Activated T-cell treated with anti-CD3 and anti-CD28 coated beads, Interleukin-2, amount 50 U/mL, for 72 hours (primary cell): Measurements from ENCODE around the gene AMDHD1. TPM values are rescaled to one million over a fixed set of nuclear protein-coding genes. Genes with fewer than 3 reads are reported as not detected.
"Not testable (repeated sequence)": the region's sequence is repeated elsewhere in the genome, so short reads cannot be mapped to it uniquely, and the experiment has no call there.

Source experiments
- ATAC-seq, 2 donors: fragments of 150-1000 bp; cut with Tn5 transposase; replicated peaks in 1 of 2; 2 replicates each; pipeline ENCODE4 v1.10.0; 2021; ENCODE audit warnings: moderate library complexity in 2 of 2, mild to moderate bottlenecking in 1 of 2
- DNase-seq, 2 donors: peaks; one replicate each; pipeline ENCODE4 v3.0.0; 2021 to 2022; ENCODE audit warnings: mixed read lengths in 1 of 2
- H3K27ac Mint-ChIP-seq: one replicate; pipeline ENCODE4 v1.8.0; 2022; ENCODE audit warnings: mild to moderate bottlenecking, moderate library complexity, mixed read lengths
- H3K27me3 Mint-ChIP-seq: one replicate; pipeline ENCODE4 v1.8.0; 2022; ENCODE audit warnings: low read depth, mixed read lengths
- H3K36me3 Mint-ChIP-seq, 2 donors: one replicate each; pipeline ENCODE4 v1.8.0; 2022; ENCODE audit warnings: mixed read lengths in 2 of 2, mild to moderate bottlenecking in 1 of 2; ENCODE audit not compliant: insufficient read depth in 2 of 2
- H3K4me1 Mint-ChIP-seq: one replicate; pipeline ENCODE4 v1.8.0; 2022; ENCODE audit warnings: low read depth, mixed read lengths
- H3K4me3 Mint-ChIP-seq, 2 donors: one replicate each; pipeline ENCODE4 v1.8.0; 2022; ENCODE audit warnings: mild to moderate bottlenecking in 2 of 2, mixed read lengths in 2 of 2, moderate library complexity in 2 of 2
- H3K9me3 Mint-ChIP-seq, 2 donors: one replicate each; pipeline ENCODE4 v1.8.0; 2022; ENCODE audit warnings: mixed read lengths in 2 of 2
- total RNA-seq, 2 donors: library from RNA; stranded (reverse); gene quantifications; one replicate each; pipeline ENCODE4 v1.2.3, GENCODE V29; 2022

Gene AMDHD1
- total RNA-seq, 2 donors from 2014 or later: 2.2 to 3.7 TPM

GRCh38 chr12:95949477-95950206 lies 6.5 kb downstream of the AMDHD1 start:
- H3K27ac Mint-ChIP-seq: no peak overlapping the region
- DNase-seq (no peak), ATAC-seq (no peak)

GRCh38 chr12:95951515-95951914 lies 8.4 kb downstream of the AMDHD1 start:
- no peak overlapping the region for H3K4me3 Mint-ChIP-seq
- H3K4me1 Mint-ChIP-seq: no peaks in the 10 kb centered on the region
- no peaks in the 10 kb centered on the region for H3K36me3 Mint-ChIP-seq
- H3K27me3 Mint-ChIP-seq: peaks cover 6% of the 10 kb centered on the region
- H3K27ac Mint-ChIP-seq: no peak overlapping the region
- H3K9me3 Mint-ChIP-seq: no peaks in the 10 kb centered on the region
- ATAC-seq (no peak), DNase-seq (no peak)

More at GRCh38 chr12:95949477-95950206, 6.5 kb downstream of the AMDHD1 start:
- Mint-ChIP-seq H3K4me3 (no peak overlapping the region), H3K4me1 (no peaks in the 10 kb centered on the region), H3K9me3 (no peaks in the 10 kb centered on the region), H3K36me3 (no peaks in the 10 kb centered on the region), H3K27me3 (peaks cover 6% of the 10 kb centered on the region)

- Mint-ChIP-seq H3K4me1 (no peaks in the 10 kb centered on the region), H3K4me3 (no peak overlapping the region), H3K9me3 (no peaks in the 10 kb centered on the region), H3K27me3 (peaks cover 6% of the 10 kb centered on the region), H3K36me3 (no peaks in the 10 kb centered on the region), H3K27ac (no peak overlapping the region)
- ATAC-seq (no peak), DNase-seq (no peak)
Observed at GRCh38 chr12:95953000-95953399, 9.9 kb downstream of the AMDHD1 start.

- Mint-ChIP-seq H3K27ac (no peak overlapping the region), H3K27me3 (peaks cover 6% of the 10 kb centered on the region), H3K4me1 (no peaks in the 10 kb centered on the region), H3K36me3 (no peaks in the 10 kb centered on the region), H3K9me3 (no peaks in the 10 kb centered on the region), H3K4me3 (no peak overlapping the region)
- no peak for ATAC-seq
- no peak for DNase-seq
Observed at GRCh38 chr12:95955549-95956159, 12.5 kb downstream of the AMDHD1 start.

- no peak overlapping the region for H3K27ac Mint-ChIP-seq
- DNase-seq (no peak), ATAC-seq (no peak)
- H3K27me3 Mint-ChIP-seq: peaks cover 1% of the 10 kb centered on the region
- H3K4me1 Mint-ChIP-seq: no peaks in the 10 kb centered on the region
- H3K9me3 Mint-ChIP-seq: no peaks in the 10 kb centered on the region
- no peaks in the 10 kb centered on the region for H3K36me3 Mint-ChIP-seq
- no peak overlapping the region for H3K4me3 Mint-ChIP-seq
Observed at GRCh38 chr12:95956557-95957145, 13.5 kb downstream of the AMDHD1 start.

GRCh38 chr12:95959107-95959506 lies 16.0 kb downstream of the AMDHD1 start:
- no peaks in the 10 kb centered on the region for H3K27me3 Mint-ChIP-seq
- no peaks in the 10 kb centered on the region for H3K9me3 Mint-ChIP-seq
- no peak overlapping the region for H3K27ac Mint-ChIP-seq
- no peaks in the 10 kb centered on the region for H3K36me3 Mint-ChIP-seq
- no peak overlapping the region for H3K4me3 Mint-ChIP-seq
- ATAC-seq (no peak), DNase-seq (no peak)
- no peaks in the 10 kb centered on the region for H3K4me1 Mint-ChIP-seq

GRCh38 chr12:95960241-95960640 lies 17.1 kb downstream of the AMDHD1 start:
- no peaks in the 10 kb centered on the region for H3K4me1 Mint-ChIP-seq
- no peaks in the 10 kb centered on the region for H3K27me3 Mint-ChIP-seq
- DNase-seq (no peak), ATAC-seq (no peak)
- no peak overlapping the region for H3K27ac Mint-ChIP-seq
- no peaks in the 10 kb centered on the region for H3K36me3 Mint-ChIP-seq
- no peak overlapping the region for H3K4me3 Mint-ChIP-seq
- no peaks in the 10 kb centered on the region for H3K9me3 Mint-ChIP-seq

- Mint-ChIP-seq H3K27ac (no peak overlapping the region), H3K4me3 (no peak overlapping the region), H3K36me3 (no peaks in the 10 kb centered on the region), H3K4me1 (no peaks in the 10 kb centered on the region), H3K9me3 (no peaks in the 10 kb centered on the region), H3K27me3 (no peaks in the 10 kb centered on the region)
- DNase-seq (no peak), ATAC-seq (no peak)
Observed at GRCh38 chr12:95962222-95962621, 19.1 kb downstream of the AMDHD1 start.

GRCh38 chr12:95963096-95963495 lies 20.0 kb downstream of the AMDHD1 start:
- Mint-ChIP-seq H3K36me3 (no peaks in the 10 kb centered on the region), H3K4me1 (no peaks in the 10 kb centered on the region), H3K27ac (no peak overlapping the region), H3K27me3 (no peaks in the 10 kb centered on the region), H3K4me3 (no peak overlapping the region), H3K9me3 (no peaks in the 10 kb centered on the region)
- no peak for DNase-seq
- no peak for ATAC-seq

GRCh38 chr12:95966287-95966870 lies 23.2 kb downstream of the AMDHD1 start:
- no peaks in the 10 kb centered on the region for H3K36me3 Mint-ChIP-seq
- no peaks in the 10 kb centered on the region for H3K4me1 Mint-ChIP-seq
- no peak for DNase-seq
- H3K27me3 Mint-ChIP-seq: no peaks in the 10 kb centered on the region
- ATAC-seq: no peak
- no peak overlapping the region for H3K27ac Mint-ChIP-seq
- no peaks in the 10 kb centered on the region for H3K9me3 Mint-ChIP-seq
- H3K4me3 Mint-ChIP-seq: no peak overlapping the region

GRCh38 chr12:95967301-95967700 lies 24.2 kb downstream of the AMDHD1 start:
- ATAC-seq (no peak), DNase-seq (no peak)
- Mint-ChIP-seq H3K4me3 (no peak overlapping the region), H3K27me3 (no peaks in the 10 kb centered on the region), H3K27ac (no peak overlapping the region), H3K36me3 (no peaks in the 10 kb centered on the region), H3K9me3 (no peaks in the 10 kb centered on the region), H3K4me1 (no peaks in the 10 kb centered on the region)

- not testable (repeated sequence) for DNase-seq, H3K27ac Mint-ChIP-seq, ATAC-seq, H3K4me3 Mint-ChIP-seq, H3K27me3 Mint-ChIP-seq, H3K4me1 Mint-ChIP-seq, H3K9me3 Mint-ChIP-seq, H3K36me3 Mint-ChIP-seq
Observed at GRCh38 chr12:95969116-95969515, 26.0 kb downstream of the AMDHD1 start.

- Mint-ChIP-seq H3K27me3 (no peaks in the 10 kb centered on the region), H3K36me3 (no peaks in the 10 kb centered on the region), H3K9me3 (no peaks in the 10 kb centered on the region), H3K4me1 (no peaks in the 10 kb centered on the region), H3K27ac (no peak overlapping the region), H3K4me3 (no peak overlapping the region)
- ATAC-seq (no peak), DNase-seq (no peak)
Observed at GRCh38 chr12:95970905-95971304, 27.8 kb downstream of the AMDHD1 start.
